ENCODE measurements around the gene CFAP77.

The CFAP77 gene

GRCh38 chr9:132588501-132589147 is 178.6 kb downstream of the CFAP77 start:
- peaks cover 24% of the 10 kb centered on the region for H3K4me1 Mint-ChIP-seq
- H3K9me3 Mint-ChIP-seq, result no peaks in the 10 kb centered on the region
- no peak for DNase-seq (ENCODE audit: low spot score in 2 of 2)
- H3K27me3 Mint-ChIP-seq, result peaks cover 98% of the 10 kb centered on the region
- peaks cover 5% of the 10 kb centered on the region for H3K36me3 Mint-ChIP-seq (ENCODE audit: insufficient read depth)
- H3K27ac Mint-ChIP-seq (ENCODE audit: low read depth), result no peak overlapping the region
- no peak for ATAC-seq (replicated peaks; ENCODE audit: extremely low read depth, poor library complexity, severe bottlenecking)
- H3K4me3 Mint-ChIP-seq, result no peak overlapping the region

GRCh38 chr9:132589148-132590036 is 179.4 kb downstream of the CFAP77 start:
- Mint-ChIP-seq H3K27me3 (peaks cover 92% of the 10 kb centered on the region), H3K4me3 (no peak overlapping the region), H3K27ac (ENCODE audit: low read depth) (no peak overlapping the region), H3K36me3 (ENCODE audit: insufficient read depth) (peaks cover 7% of the 10 kb centered on the region), H3K9me3 (no peaks in the 10 kb centered on the region), H3K4me1 (peaks cover 24% of the 10 kb centered on the region)
- ATAC-seq (replicated peaks; ENCODE audit: extremely low read depth, poor library complexity, severe bottlenecking) (no peak), DNase-seq (ENCODE audit: low spot score in 2 of 2) (no peak)

GRCh38 chr9:132590037-132590317 is 180.0 kb downstream of the CFAP77 start:
- peaks cover 12% of the 10 kb centered on the region for H3K36me3 Mint-ChIP-seq (ENCODE audit: insufficient read depth)
- no peaks in the 10 kb centered on the region for H3K9me3 Mint-ChIP-seq
- no peak for DNase-seq (ENCODE audit: low spot score in 2 of 2)
- peak overlapping the region; percentile 62 for H3K27ac Mint-ChIP-seq (ENCODE audit: low read depth)
- H3K4me1 Mint-ChIP-seq, result peaks cover 24% of the 10 kb centered on the region
- no peak for ATAC-seq (replicated peaks; ENCODE audit: extremely low read depth, poor library complexity, severe bottlenecking)
- H3K27me3 Mint-ChIP-seq, result peaks cover 92% of the 10 kb centered on the region
- H3K4me3 Mint-ChIP-seq, result peak overlapping the region; percentile 29

- DNase-seq (ENCODE audit: low spot score in 2 of 2), result no peak
- H3K27me3 Mint-ChIP-seq, result peaks cover 87% of the 10 kb centered on the region
- H3K4me3 Mint-ChIP-seq, result peak overlapping the region; percentile 29
- peaks cover 24% of the 10 kb centered on the region for H3K4me1 Mint-ChIP-seq
- no peak for ATAC-seq (replicated peaks; ENCODE audit: extremely low read depth, poor library complexity, severe bottlenecking)
- no peaks in the 10 kb centered on the region for H3K9me3 Mint-ChIP-seq
- H3K27ac Mint-ChIP-seq (ENCODE audit: low read depth), result peak overlapping the region; percentile 62
- H3K36me3 Mint-ChIP-seq (ENCODE audit: insufficient read depth), result peaks cover 12% of the 10 kb centered on the region
Measured at GRCh38 chr9:132590318-132591182, 180.5 kb downstream of the CFAP77 start.

GRCh38 chr9:132591244-132591643 is 181.2 kb downstream of the CFAP77 start:
- peaks cover 22% of the 10 kb centered on the region for H3K4me1 Mint-ChIP-seq
- ATAC-seq (replicated peaks; ENCODE audit: extremely low read depth, poor library complexity, severe bottlenecking), result no peak
- DNase-seq (ENCODE audit: low spot score in 2 of 2), result no peak
- H3K9me3 Mint-ChIP-seq, result no peaks in the 10 kb centered on the region
- H3K4me3 Mint-ChIP-seq, result no peak overlapping the region
- no peak overlapping the region for H3K27ac Mint-ChIP-seq (ENCODE audit: low read depth)
- H3K36me3 Mint-ChIP-seq (ENCODE audit: insufficient read depth), result peaks cover 16% of the 10 kb centered on the region
- peaks cover 85% of the 10 kb centered on the region for H3K27me3 Mint-ChIP-seq

- Mint-ChIP-seq H3K27me3 (peaks cover 84% of the 10 kb centered on the region), H3K4me3 (no peak overlapping the region), H3K9me3 (no peaks in the 10 kb centered on the region), H3K27ac (ENCODE audit: low read depth) (no peak overlapping the region), H3K4me1 (peaks cover 26% of the 10 kb centered on the region), H3K36me3 (ENCODE audit: insufficient read depth) (peaks cover 18% of the 10 kb centered on the region)
- ATAC-seq (replicated peaks; ENCODE audit: extremely low read depth, poor library complexity, severe bottlenecking) (no peak), DNase-seq (ENCODE audit: low spot score in 2 of 2) (no peak)
Measured at GRCh38 chr9:132591751-132592314, 181.8 kb downstream of the CFAP77 start.

GRCh38 chr9:132592451-132592850 is 182.4 kb downstream of the CFAP77 start:
- peaks cover 80% of the 10 kb centered on the region for H3K27me3 Mint-ChIP-seq
- no peak overlapping the region for H3K27ac Mint-ChIP-seq (ENCODE audit: low read depth)
- peaks cover 18% of the 10 kb centered on the region for H3K36me3 Mint-ChIP-seq (ENCODE audit: insufficient read depth)
- H3K9me3 Mint-ChIP-seq, result no peaks in the 10 kb centered on the region
- ATAC-seq (replicated peaks; ENCODE audit: extremely low read depth, poor library complexity, severe bottlenecking), result no peak
- H3K4me1 Mint-ChIP-seq, result peaks cover 26% of the 10 kb centered on the region
- H3K4me3 Mint-ChIP-seq, result no peak overlapping the region
- DNase-seq (ENCODE audit: low spot score in 2 of 2), result no peak

GRCh38 chr9:132594412-132594811 is 184.4 kb downstream of the CFAP77 start:
- Mint-ChIP-seq H3K36me3 (ENCODE audit: insufficient read depth) (peaks cover 18% of the 10 kb centered on the region), H3K27ac (ENCODE audit: low read depth) (no peak overlapping the region), H3K4me1 (peaks cover 26% of the 10 kb centered on the region), H3K4me3 (no peak overlapping the region), H3K27me3 (peaks cover 60% of the 10 kb centered on the region), H3K9me3 (no peaks in the 10 kb centered on the region)
- no peak for DNase-seq (ENCODE audit: low spot score in 2 of 2)
- no peak for ATAC-seq (replicated peaks; ENCODE audit: extremely low read depth, poor library complexity, severe bottlenecking)

GRCh38 chr9:132595319-132595718 is 185.3 kb downstream of the CFAP77 start:
- peaks cover 60% of the 10 kb centered on the region for H3K27me3 Mint-ChIP-seq
- peaks cover 18% of the 10 kb centered on the region for H3K4me1 Mint-ChIP-seq
- peaks cover 18% of the 10 kb centered on the region for H3K36me3 Mint-ChIP-seq (ENCODE audit: insufficient read depth)
- ATAC-seq (replicated peaks; ENCODE audit: extremely low read depth, poor library complexity, severe bottlenecking) (no peak), DNase-seq (ENCODE audit: low spot score in 2 of 2) (no peak)
- H3K27ac Mint-ChIP-seq (ENCODE audit: low read depth), result no peak overlapping the region
- H3K9me3 Mint-ChIP-seq, result no peaks in the 10 kb centered on the region
- no peak overlapping the region for H3K4me3 Mint-ChIP-seq

- H3K9me3 Mint-ChIP-seq, result no peaks in the 10 kb centered on the region
- DNase-seq (ENCODE audit: low spot score in 2 of 2), result no peak
- peaks cover 52% of the 10 kb centered on the region for H3K27me3 Mint-ChIP-seq
- H3K4me3 Mint-ChIP-seq, result no peak overlapping the region
- H3K27ac Mint-ChIP-seq (ENCODE audit: low read depth), result no peak overlapping the region
- H3K4me1 Mint-ChIP-seq, result peaks cover 14% of the 10 kb centered on the region
- H3K36me3 Mint-ChIP-seq (ENCODE audit: insufficient read depth), result peaks cover 15% of the 10 kb centered on the region
- ATAC-seq (replicated peaks; ENCODE audit: extremely low read depth, poor library complexity, severe bottlenecking), result no peak
Measured at GRCh38 chr9:132596200-132596599, 186.2 kb downstream of the CFAP77 start.

- DNase-seq (ENCODE audit: low spot score in 2 of 2), result no peak
- Mint-ChIP-seq H3K4me3 (no peak overlapping the region), H3K36me3 (ENCODE audit: insufficient read depth) (peaks cover 14% of the 10 kb centered on the region), H3K4me1 (peaks cover 8% of the 10 kb centered on the region), H3K9me3 (no peaks in the 10 kb centered on the region), H3K27ac (ENCODE audit: low read depth) (no peak overlapping the region), H3K27me3 (peaks cover 42% of the 10 kb centered on the region)
- ATAC-seq (replicated peaks; ENCODE audit: extremely low read depth, poor library complexity, severe bottlenecking), result no peak
Measured at GRCh38 chr9:132597073-132597775, 187.2 kb downstream of the CFAP77 start.

Data from central memory CD8-positive, alpha-beta T cell (primary cell).